ENCODE data around the gene TRIL. TPM values are rescaled to one million over a fixed set of nuclear protein-coding genes. Genes with fewer than 3 reads are reported as not detected.
A peak's percentile ranks its signal among the peaks of the same experiment; 100 is the strongest.

The TRIL gene
- total and polyA plus RNA-seq, 2 donors (not counting 3 experiments of a cell fraction or from before 2014, with no cell fraction given) = 0.52 to 1.8 TPM

- dilution Hi-C loops (cut with MboI; ENCODE audit: extremely low pct_ligation_motif_present, low sequenced_read_pairs) = no loop called here
- Histone ChIP-seq H3K4me3 (replicated peaks in 1 of 3; ENCODE audit: insufficient read depth in 1 of 3, low read depth in 1 of 3, low read length in 3 of 3) (no peak overlapping the region), H3K9me1 (replicated peaks; ENCODE audit: control insufficient read depth, extremely low read depth, insufficient read depth, low read length) (no peaks in the 10 kb centered on the region), H4K20me1 (replicated peaks; ENCODE audit: control insufficient read depth, extremely low read depth, insufficient read depth, low read length) (no peaks in the 10 kb centered on the region), H3K36me3 (ENCODE audit: control insufficient read depth in 2 of 2, extremely low read depth in 1 of 2, insufficient read depth in 2 of 2, low read length in 2 of 2) (no peaks in the 10 kb centered on the region), H3K4me1 (ENCODE audit: control insufficient read depth, extremely low read depth, insufficient read depth, low read length) (no peaks in the 10 kb centered on the region), H3K9ac (replicated peaks; ENCODE audit: extremely low read depth, insufficient read depth, low read length) (no peak overlapping the region), H3K9me3 (replicated peaks; ENCODE audit: control insufficient read depth, insufficient read depth, low read length) (no peaks in the 10 kb centered on the region), H3K27me3 (ENCODE audit: control insufficient read depth in 2 of 2, insufficient read depth in 2 of 2, low read length in 2 of 2) (peaks cover 2 to 3% of the 10 kb centered on the region in 2 experiments), H3K79me2 (ENCODE audit: control insufficient read depth, insufficient read depth, low read length) (no peaks in the 10 kb centered on the region), H3K4me2 (ENCODE audit: insufficient read depth, low read length) (no peak overlapping the region), H3K27ac (ENCODE audit: insufficient read depth, low read depth, low read length) (no peak overlapping the region), H2AFZ (ENCODE audit: low read depth, low read length) (no peak overlapping the region)
- intact Hi-C loops (cut with micrococcal nuclease) = no loop called here
- peak; percentile 24 for DNase-seq (ENCODE audit: low read depth, low spot score)
- POLR2A ChIA-PET = no interaction called here
- FAIRE-seq = peak; percentile 57
- TF ChIP-seq FOS (IDR thresholded peaks at IDR 0.05; ENCODE audit: borderline replicate concordance, insufficient read depth, low read length) = peak; percentile 42
- no peak for TF ChIP-seq EZH2 (IDR thresholded peaks at IDR 0.05; ENCODE audit: borderline replicate concordance, low read depth, low read length, severe bottlenecking)
- TF ChIP-seq POLR2A (IDR thresholded peaks at IDR 0.05; ENCODE audit: low read depth, low read length) = no peak
- no peak for TF ChIP-seq MYC (IDR thresholded peaks at IDR 0.05; ENCODE audit: low read depth, low read length)
- no TSS peak for BruUV-seq (replicated peaks)
- CTCF ChIA-PET = interaction anchor here (0.7 to 1.1 kb wide), 5 partner anchors 28 to 122 kb away, joined by 3 read pairs; no protein-coding TSS in a partner anchor
These were observed 26.5 kb upstream of the TRIL start for GRCh38 chr7:28984631-28985030.

GRCh38 chr7:28984217-28984616, 26.1 kb upstream of the TRIL start:
- Histone ChIP-seq H3K36me3 (ENCODE audit: control insufficient read depth in 2 of 2, extremely low read depth in 1 of 2, insufficient read depth in 2 of 2, low read length in 2 of 2) (no peaks in the 10 kb centered on the region), H3K27ac (ENCODE audit: insufficient read depth, low read depth, low read length) (no peak overlapping the region), H4K20me1 (replicated peaks; ENCODE audit: control insufficient read depth, extremely low read depth, insufficient read depth, low read length) (no peaks in the 10 kb centered on the region), H3K9ac (replicated peaks; ENCODE audit: extremely low read depth, insufficient read depth, low read length) (no peak overlapping the region), H3K27me3 (ENCODE audit: control insufficient read depth in 2 of 2, insufficient read depth in 2 of 2, low read length in 2 of 2) (peaks cover 2 to 3% of the 10 kb centered on the region in 2 experiments), H3K9me1 (replicated peaks; ENCODE audit: control insufficient read depth, extremely low read depth, insufficient read depth, low read length) (no peaks in the 10 kb centered on the region), H3K79me2 (ENCODE audit: control insufficient read depth, insufficient read depth, low read length) (no peaks in the 10 kb centered on the region), H3K4me1 (ENCODE audit: control insufficient read depth, extremely low read depth, insufficient read depth, low read length) (no peaks in the 10 kb centered on the region), H3K9me3 (replicated peaks; ENCODE audit: control insufficient read depth, insufficient read depth, low read length) (no peaks in the 10 kb centered on the region), H3K4me2 (ENCODE audit: insufficient read depth, low read length) (no peak overlapping the region), H3K4me3 (replicated peaks in 1 of 3; ENCODE audit: insufficient read depth in 1 of 3, low read depth in 1 of 3, low read length in 3 of 3) (no peak overlapping the region), H2AFZ (ENCODE audit: low read depth, low read length) (no peak overlapping the region)
- BruUV-seq (replicated peaks) = no TSS peak
- dilution Hi-C loops (cut with MboI; ENCODE audit: extremely low pct_ligation_motif_present, low sequenced_read_pairs) = no loop called here
- DNase-seq (ENCODE audit: low read depth, low spot score) (no peak), FAIRE-seq (no peak)
- intact Hi-C loops (cut with micrococcal nuclease) = no loop called here
- TF ChIP-seq JUN (IDR thresholded peaks at IDR 0.05; ENCODE audit: borderline replicate concordance, insufficient read depth, insufficient read length, low read depth) (no peak), MYC (IDR thresholded peaks at IDR 0.05; ENCODE audit: low read depth, low read length) (no peak), FOS (IDR thresholded peaks at IDR 0.05; ENCODE audit: borderline replicate concordance, insufficient read depth, low read length) (no peak), MAX (IDR thresholded peaks at IDR 0.05; ENCODE audit: insufficient read depth, insufficient read length) (no peak), POLR2A (IDR thresholded peaks at IDR 0.05; ENCODE audit: low read depth, low read length) (no peak), EZH2 (IDR thresholded peaks at IDR 0.05; ENCODE audit: borderline replicate concordance, low read depth, low read length, severe bottlenecking) (no peak), CTCF (IDR thresholded peaks at IDR 0.05; ENCODE audit: extremely low read depth in 1 of 2, insufficient read depth in 1 of 2, low read depth in 1 of 2, low read length in 2 of 2) (no peak), GATA2 (IDR thresholded peaks at IDR 0.05; ENCODE audit: insufficient read depth, insufficient read length, low read depth, low read length) (no peak), POLR2AphosphoS5 (IDR thresholded peaks at IDR 0.05; ENCODE audit: insufficient read depth, low read depth, low read length) (no peak)
- POLR2A ChIA-PET = no interaction called here
- CTCF ChIA-PET = interaction anchor here (0.7 to 1.1 kb wide), 5 partner anchors 28 to 122 kb away, joined by 3 read pairs; no protein-coding TSS in a partner anchor

Data from endothelial cell of umbilical vein (primary cell).